Sigmoid colon (tissue), 7 donors: Measurements from ENCODE around the gene MRPL34. TPM values are rescaled to one million over a fixed set of nuclear protein-coding genes. Genes with fewer than 3 reads are reported as not detected.

Source experiments
- DNase-seq: peaks from one replicate; pipeline ENCODE4 v3.0.0-alpha.2; 2019
- H3K27ac ChIP-seq, 4 donors: fragments of 200-600 bp; sonication (generic); one replicate each; pipeline ENCODE4 v1.5.1; 2016 to 2019; ENCODE audit warnings: mild to moderate bottlenecking in 1 of 4
- H3K27me3 ChIP-seq, 3 donors: fragments of 200-600 bp; sonication (generic); one replicate each; pipeline ENCODE4 v1.5.1; 2019; ENCODE audit warnings: mild to moderate bottlenecking in 1 of 3
- H3K36me3 ChIP-seq, 4 donors: fragments of 200-600 bp; sonication (generic); one replicate each; pipeline ENCODE4 v1.5.1; 2016 to 2019
- H3K4me1 ChIP-seq, 4 donors: fragments of 200-600 bp; sonication (generic); one replicate each; pipeline ENCODE4 v1.5.1; 2017 to 2019
- H3K4me3 ChIP-seq, 4 donors: fragments of 200-600 bp; sonication (generic); one replicate each; pipeline ENCODE4 v1.5.1; 2017 to 2019; ENCODE audit warnings: mild to moderate bottlenecking in 2 of 4, moderate library complexity in 1 of 4
- H3K9me3 ChIP-seq, 4 donors: fragments of 200-600 bp in 3 of 4; sonication (generic) in 3 of 4; one replicate each; pipeline versions ENCODE4 v1.5.1 to v1.6.1; 2013 to 2019
- CTCF ChIP-seq, 4 experiments: fragments of 450-650 bp in 3 of 4; fragments of 200-600 bp in 1 of 4; IDR thresholded peaks; one replicate each; pipeline ENCODE4 v1.5.1; 2016 to 2019; ENCODE audit warnings: antibody characterized with exemption in 4 of 4, mild to moderate bottlenecking in 3 of 4, moderate library complexity in 2 of 4
- EP300 ChIP-seq, 4 donors: sonication (generic); formaldehyde crosslinking; IDR thresholded peaks; one replicate each; pipeline ENCODE4 v1.6.1; 2017; ENCODE audit warnings: antibody characterized with exemption in 4 of 4
- POLR2A ChIP-seq, 2 donors: fragments of 450-650 bp; IDR thresholded peaks; one replicate each; pipeline ENCODE4 v1.6.1; 2016; ENCODE audit warnings: antibody characterized with exemption in 2 of 2, mild to moderate bottlenecking in 2 of 2, moderate library complexity in 2 of 2
- POLR2AphosphoS5 ChIP-seq, 4 donors: sonication (generic); formaldehyde crosslinking; IDR thresholded peaks; one replicate each; pipeline ENCODE4 v1.6.1; 2017; ENCODE audit warnings: antibody characterized with exemption in 4 of 4
- WGBS, 2 donors: extraction: QIAGEN DNeasy Blood & Tissue Kit; methylation state at CpG; one replicate each; pipeline ENCODE4 v1.1.7; 2013; 5-methylcytosine and 5-hydroxymethylcytosine counted together
- intact Hi-C: fragments of 100-400 bp; cut with DNase I; formaldehyde crosslinking; loops from one replicate; pipeline ENCODE4 v1.15.1; 2023
- polyA plus RNA-seq, 3 donors: library from polyadenylated mRNA; stranded (reverse); fragments of 200-250 nt; gene quantifications; one replicate each; pipeline ENCODE4 v1.2.3, GENCODE V29; 2013
- total RNA-seq, 4 donors: library from RNA; depleted of rRNA; stranded (reverse); fragments of >200 nt; gene quantifications; one replicate each; pipeline ENCODE4 v1.1.0, GENCODE V29; 2016
- donor health status: healthy with polysubstance abuse.
- donor health status: Bipolar disorder and iron deficiency.
- donor health status: healthy.

MRPL34 gene
- total and polyA plus RNA-seq, 7 donors, result 174 to 476 (median 275) TPM

GRCh38 chr19:17328517-17329365 is 23.1 kb downstream of the MRPL34 start:
- Histone ChIP-seq H3K4me3 (peak overlapping the region; percentile 11 to 39 (median 38)), H3K27ac (peak overlapping the region in 1 of 4 donors; percentile 2), H3K9me3 (no peaks in the 10 kb centered on the region), H3K27me3 (peaks cover 5 to 47% (median 27%) of the 10 kb centered on the region in 3 donors), H3K4me1 (peaks cover 0 to 28% (median 21%) of the 10 kb centered on the region in 4 donors), H3K36me3 (peaks cover 0 to 8% (median 0%) of the 10 kb centered on the region in 4 donors)
- WGBS, 2 donors, result 5 to 6% methylated on average over 94 of the region's 94 CpGs
- no peak for TF ChIP-seq POLR2AphosphoS5 (IDR thresholded peaks at IDR 0.05)
- TF ChIP-seq POLR2A (IDR thresholded peaks at IDR 0.05), result no peak
- TF ChIP-seq CTCF (IDR thresholded peaks at IDR 0.05), result no peak
- TF ChIP-seq EP300 (IDR thresholded peaks at IDR 0.05), result no peak
- no peak for DNase-seq
- intact Hi-C loops, result no loop called here

GRCh38 chr19:17329366-17330261 is 23.9 kb downstream of the MRPL34 start:
- 45 to 63% methylated on average over 51 of the region's 51 CpGs for WGBS, 2 donors
- TF ChIP-seq CTCF (IDR thresholded peaks at IDR 0.05) (no peak), EP300 (IDR thresholded peaks at IDR 0.05) (no peak), POLR2AphosphoS5 (IDR thresholded peaks at IDR 0.05) (no peak), POLR2A (IDR thresholded peaks at IDR 0.05) (no peak)
- H3K9me3 ChIP-seq, result no peaks in the 10 kb centered on the region

GRCh38 chr19:17330262-17331044 is 24.8 kb downstream of the MRPL34 start:
- H3K4me3 ChIP-seq, result no peak overlapping the region
- 89 to 90% methylated on average over 24 of the region's 24 CpGs for WGBS, 2 donors
- TF ChIP-seq EP300 (IDR thresholded peaks at IDR 0.05) (no peak), POLR2AphosphoS5 (IDR thresholded peaks at IDR 0.05) (no peak)
- H3K36me3 ChIP-seq, result peaks cover 0 to 8% (median 0%) of the 10 kb centered on the region in 4 donors
- H3K9me3 ChIP-seq, result no peaks in the 10 kb centered on the region
- intact Hi-C loops, result no loop called here
- no peak overlapping the region for H3K27ac ChIP-seq
- no peak for DNase-seq
- peaks cover 5 to 47% (median 27%) of the 10 kb centered on the region in 3 donors for H3K27me3 ChIP-seq
- H3K4me1 ChIP-seq, result peaks cover 0 to 42% (median 34%) of the 10 kb centered on the region in 4 donors

More at GRCh38 chr19:17329366-17330261, 23.9 kb downstream of the MRPL34 start:
- Histone ChIP-seq H3K4me3 (no peak overlapping the region), H3K4me1 (peaks cover 0 to 35% (median 27%) of the 10 kb centered on the region in 4 donors), H3K27me3 (peaks cover 5 to 47% (median 27%) of the 10 kb centered on the region in 3 donors), H3K36me3 (peaks cover 0 to 8% (median 0%) of the 10 kb centered on the region in 4 donors), H3K27ac (no peak overlapping the region)
- intact Hi-C loops, result no loop called here
- DNase-seq, result no peak

GRCh38 chr19:17331045-17331558 is 25.4 kb downstream of the MRPL34 start:
- Histone ChIP-seq H3K4me1 (peaks cover 0 to 48% (median 40%) of the 10 kb centered on the region in 4 donors), H3K27ac (no peak overlapping the region), H3K9me3 (no peaks in the 10 kb centered on the region), H3K36me3 (peaks cover 0 to 8% (median 0%) of the 10 kb centered on the region in 4 donors), H3K27me3 (peaks cover 5 to 47% (median 27%) of the 10 kb centered on the region in 3 donors), H3K4me3 (no peak overlapping the region)
- 52 to 82% methylated on average over 13 of the region's 13 CpGs for WGBS, 2 donors
- no peak for DNase-seq
- intact Hi-C loops, result no loop called here
- TF ChIP-seq EP300 (IDR thresholded peaks at IDR 0.05), result no peak
- TF ChIP-seq POLR2AphosphoS5 (IDR thresholded peaks at IDR 0.05), result no peak
- TF ChIP-seq CTCF (IDR thresholded peaks at IDR 0.05), result no peak
- no peak for TF ChIP-seq POLR2A (IDR thresholded peaks at IDR 0.05)
